GM12801 (cell line): ENCODE data around the gene PARN.

Experiments
- TF ChIP-seq, protein P1 (sequence below): IDR thresholded peaks from one replicate; pipeline ENCODE4 v1.5.1; 2011; ENCODE audit warnings: control low read depth; ENCODE audit not compliant: insufficient read length; ENCODE audit errors: extremely low read depth

The PARN gene

GRCh38 chr16:14560523-14560922, 69.5 kb downstream of the PARN start:
- TF ChIP-seq, protein P1, sequence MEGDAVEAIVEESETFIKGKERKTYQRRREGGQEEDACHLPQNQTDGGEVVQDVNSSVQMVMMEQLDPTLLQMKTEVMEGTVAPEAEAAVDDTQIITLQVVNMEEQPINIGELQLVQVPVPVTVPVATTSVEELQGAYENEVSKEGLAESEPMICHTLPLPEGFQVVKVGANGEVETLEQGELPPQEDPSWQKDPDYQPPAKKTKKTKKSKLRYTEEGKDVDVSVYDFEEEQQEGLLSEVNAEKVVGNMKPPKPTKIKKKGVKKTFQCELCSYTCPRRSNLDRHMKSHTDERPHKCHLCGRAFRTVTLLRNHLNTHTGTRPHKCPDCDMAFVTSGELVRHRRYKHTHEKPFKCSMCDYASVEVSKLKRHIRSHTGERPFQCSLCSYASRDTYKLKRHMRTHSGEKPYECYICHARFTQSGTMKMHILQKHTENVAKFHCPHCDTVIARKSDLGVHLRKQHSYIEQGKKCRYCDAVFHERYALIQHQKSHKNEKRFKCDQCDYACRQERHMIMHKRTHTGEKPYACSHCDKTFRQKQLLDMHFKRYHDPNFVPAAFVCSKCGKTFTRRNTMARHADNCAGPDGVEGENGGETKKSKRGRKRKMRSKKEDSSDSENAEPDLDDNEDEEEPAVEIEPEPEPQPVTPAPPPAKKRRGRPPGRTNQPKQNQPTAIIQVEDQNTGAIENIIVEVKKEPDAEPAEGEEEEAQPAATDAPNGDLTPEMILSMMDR = no peak

- TF ChIP-seq, protein P1 = no peak
Measured at GRCh38 chr16:14559809-14560241, 70.2 kb downstream of the PARN start.

DNA sequence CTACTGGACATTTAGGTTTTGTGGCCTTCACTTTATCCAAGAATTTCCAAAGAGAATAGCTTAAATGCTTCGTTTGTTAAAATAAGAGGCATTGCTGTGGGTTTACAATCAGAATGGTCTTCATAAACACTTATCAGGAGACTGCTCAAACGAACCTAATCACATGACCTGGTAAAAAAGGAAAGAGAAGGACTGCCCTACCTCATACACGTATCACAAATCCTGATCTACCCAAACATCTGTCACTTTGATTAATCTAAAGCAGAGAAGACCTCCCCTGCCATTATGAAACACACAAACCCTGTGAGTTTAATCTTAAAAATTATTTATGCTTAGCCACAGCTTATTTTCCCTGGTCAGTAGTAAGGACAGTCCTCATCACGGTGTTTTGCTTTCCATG, 76.6 kb downstream of the PARN start:
- TF ChIP-seq, protein P1 = no peak

DNA sequence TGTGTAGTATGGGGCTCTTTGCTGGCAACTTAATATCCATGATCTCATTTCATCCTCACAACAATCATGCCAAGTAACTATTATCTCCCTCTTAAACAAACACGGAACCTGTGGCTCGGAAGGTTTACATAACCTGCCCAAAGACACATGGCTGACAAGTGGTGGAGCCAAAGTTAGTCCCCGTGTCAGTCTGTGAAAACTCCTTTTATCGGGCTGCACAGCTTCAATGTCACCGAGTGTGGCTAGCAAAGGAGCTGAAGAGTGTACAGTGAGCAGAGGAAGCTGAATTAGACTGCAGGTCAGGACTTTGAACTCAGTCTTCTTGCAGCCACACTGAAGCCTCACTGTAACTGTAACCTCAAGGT, 80.3 kb downstream of the PARN start:
- TF ChIP-seq, protein P1 = no peak

DNA sequence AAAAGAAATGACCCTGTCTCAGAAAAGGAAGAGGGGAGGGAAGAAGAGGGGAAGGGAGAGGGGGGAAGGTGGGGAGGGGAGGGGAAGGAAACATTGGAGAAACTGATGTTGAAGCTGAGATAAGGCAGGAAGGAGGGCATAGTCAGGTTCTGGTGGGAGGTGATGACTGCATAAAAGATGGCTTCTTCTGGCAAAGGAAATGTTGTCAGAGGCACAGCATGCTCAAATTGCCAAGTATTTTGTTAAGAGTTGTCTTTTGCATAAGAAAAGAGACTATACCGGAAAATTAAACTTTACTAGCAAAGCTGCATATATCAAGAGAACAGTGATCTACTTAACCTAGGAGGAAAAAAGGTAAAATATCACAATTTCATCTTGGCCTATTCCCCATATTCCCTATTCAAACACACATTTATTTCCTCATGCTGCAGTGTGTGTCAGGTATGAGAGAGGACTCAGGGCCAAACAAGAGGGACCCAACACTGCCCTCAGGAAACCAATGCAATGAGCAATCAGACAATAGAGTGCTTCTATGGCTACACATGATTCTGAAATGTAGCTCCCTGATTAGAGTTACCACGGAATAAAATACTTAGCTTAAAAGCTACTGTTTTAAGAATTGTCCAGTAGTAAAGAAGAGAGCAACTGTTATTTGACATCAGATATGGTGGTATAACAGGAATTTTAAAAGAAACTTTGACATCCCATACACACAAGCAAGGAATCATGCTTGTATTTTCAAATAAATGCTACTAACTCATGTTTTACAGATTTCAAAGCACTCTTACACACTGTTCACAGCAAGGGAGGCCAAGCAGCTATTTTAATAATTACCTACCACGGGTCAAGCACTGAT, 80.9 kb downstream of the PARN start:
- TF ChIP-seq, protein P1 = no peak

DNA sequence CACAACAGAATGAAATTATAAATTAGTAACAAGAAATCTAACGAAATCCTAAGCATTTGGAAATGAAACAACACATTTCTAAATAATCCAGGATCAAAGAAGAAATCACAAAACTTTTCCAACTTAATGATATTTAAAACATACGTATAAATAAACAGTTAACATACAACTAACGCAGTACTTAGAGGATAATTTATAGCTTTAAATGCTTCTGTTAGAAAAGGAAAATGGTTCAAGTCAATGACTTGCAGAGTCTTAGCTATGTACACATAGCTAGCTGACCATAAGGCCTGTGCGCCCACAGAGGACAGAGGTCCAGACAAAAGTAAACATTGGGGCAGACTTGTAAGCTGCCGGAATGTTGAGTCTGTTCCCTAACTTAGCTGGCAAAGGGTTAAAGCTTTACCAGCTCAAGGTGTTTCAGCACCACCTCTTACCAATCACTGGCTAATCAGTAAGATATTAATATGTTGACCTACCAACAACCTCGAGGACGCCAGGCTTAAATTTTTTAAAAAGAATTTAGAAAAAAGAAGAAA, 84.6 kb downstream of the PARN start:
- TF ChIP-seq, protein P1 = no peak

- TF ChIP-seq, protein P1 = no peak
Measured at GRCh38 chr16:14539631-14540030, 90.4 kb downstream of the PARN start.
